ENCODE data around the gene JAKMIP1. TPM values are rescaled to one million over a fixed set of nuclear protein-coding genes. Genes with fewer than 3 reads are reported as not detected.

The JAKMIP1 gene
- total RNA-seq, 4 donors from 2014 or later: not detected

GRCh38 chr4:6160536-6160935 lies 39.8 kb downstream of the JAKMIP1 start:
- H3K4me3 ChIP-seq (ENCODE audit: low read depth, poor library complexity, severe bottlenecking): no peak overlapping the region
- TF ChIP-seq POLR2A (IDR thresholded peaks at IDR 0.05): no peak
- TF ChIP-seq CTCF (IDR thresholded peaks at IDR 0.05): no peak
- intact Hi-C loops (cut with DNase I; ENCODE audit: low total_unique reads): no loop called here
- 80 to 86% methylated on average over 12 of the region's 12 CpGs for WGBS, 2 donors
- no peak for DNase-seq (ENCODE audit: low spot score in 2 of 2)

- H3K4me3 ChIP-seq (ENCODE audit: low read depth, poor library complexity, severe bottlenecking): no peak overlapping the region
- DNase-seq (ENCODE audit: low spot score in 2 of 2): no peak
- no peak for TF ChIP-seq CTCF (IDR thresholded peaks at IDR 0.05)
- TF ChIP-seq POLR2A (IDR thresholded peaks at IDR 0.05): no peak
- intact Hi-C loops (cut with DNase I; ENCODE audit: low total_unique reads): no loop called here
- 91 to 92% methylated on average over 9 of the region's 9 CpGs for WGBS, 2 donors
These were observed 42.4 kb downstream of the JAKMIP1 start for GRCh38 chr4:6157926-6158325.

- TF ChIP-seq POLR2A (IDR thresholded peaks at IDR 0.05) (no peak), CTCF (IDR thresholded peaks at IDR 0.05) (no peak)
- H3K4me3 ChIP-seq (ENCODE audit: low read depth, poor library complexity, severe bottlenecking): no peak overlapping the region
- WGBS, 2 donors: 88 to 93% methylated on average over 15 of the region's 15 CpGs
- intact Hi-C loops (cut with DNase I; ENCODE audit: low total_unique reads): no loop called here
- DNase-seq (ENCODE audit: low spot score in 2 of 2): no peak
These were observed 44.2 kb downstream of the JAKMIP1 start for GRCh38 chr4:6155996-6156750.

GRCh38 chr4:6154875-6155274 lies 45.5 kb downstream of the JAKMIP1 start:
- DNase-seq (ENCODE audit: low spot score in 2 of 2): no peak

GRCh38 chr4:6153874-6154273 lies 46.5 kb downstream of the JAKMIP1 start:
- TF ChIP-seq CTCF (IDR thresholded peaks at IDR 0.05) (no peak), POLR2A (IDR thresholded peaks at IDR 0.05) (no peak)
- H3K4me3 ChIP-seq (ENCODE audit: low read depth, poor library complexity, severe bottlenecking): no peak overlapping the region
- DNase-seq (ENCODE audit: low spot score in 2 of 2): no peak
- 64 to 74% methylated on average over 7 of the region's 7 CpGs for WGBS, 2 donors
- intact Hi-C loops (cut with DNase I; ENCODE audit: low total_unique reads): no loop called here

More at GRCh38 chr4:6154875-6155274, 45.5 kb downstream of the JAKMIP1 start:
- intact Hi-C loops (cut with DNase I; ENCODE audit: low total_unique reads): no loop called here
- no peak overlapping the region for H3K4me3 ChIP-seq (ENCODE audit: low read depth, poor library complexity, severe bottlenecking)
- TF ChIP-seq POLR2A (IDR thresholded peaks at IDR 0.05) (no peak), CTCF (IDR thresholded peaks at IDR 0.05) (no peak)
- WGBS, 2 donors: 51 to 53% methylated on average over 9 of the region's 9 CpGs

All from lower leg skin (tissue), 4 donors.